ENCODE data around the gene RIPK4. TPM values are rescaled to one million over a fixed set of nuclear protein-coding genes. Genes with fewer than 3 reads are reported as not detected.

RIPK4 gene
- total and polyA plus RNA-seq, 2 of the 13 experiments (the other 11 are each of a cell fraction or from before 2014, with no cell fraction given) = 3.1 to 4.9 TPM

DNA sequence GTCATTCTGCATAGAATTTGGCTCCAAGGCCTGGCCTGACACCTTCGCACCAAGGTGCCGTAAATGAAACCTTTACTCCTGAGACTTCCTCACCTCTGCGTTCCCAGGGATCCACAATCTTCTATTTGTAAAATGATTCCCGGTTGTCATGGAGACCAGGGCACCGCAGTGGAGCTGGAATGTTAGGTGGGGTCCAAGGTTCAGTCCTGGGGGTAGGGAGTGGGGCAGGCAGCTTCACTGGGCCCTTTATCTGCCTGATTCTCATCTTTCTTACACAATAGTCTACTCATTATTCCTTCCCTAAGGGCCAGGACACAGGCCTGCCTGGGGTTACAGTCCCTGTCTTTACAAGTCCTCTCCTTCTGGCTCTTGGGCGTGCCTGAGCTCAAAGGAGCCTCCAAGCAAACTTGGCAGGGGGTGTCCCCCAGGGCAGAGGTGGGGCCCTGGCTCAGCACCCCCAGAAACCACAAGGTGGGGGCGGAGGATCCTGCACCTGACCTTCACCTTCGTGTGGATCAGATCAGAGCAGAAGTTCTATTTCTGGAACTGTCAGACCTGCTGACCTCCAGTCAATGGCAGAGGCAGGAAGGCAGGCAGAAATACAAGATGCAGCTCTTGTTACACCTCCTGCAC, 51.1 kb downstream of the RIPK4 start (continued):
- TF ChIP-seq SKI (IDR thresholded peaks at IDR 0.05; ENCODE audit: partially characterized antibody) (peak; percentile 89), AGO1 (IDR thresholded peaks at IDR 0.05; ENCODE audit: low read depth, low read length, poor library complexity, severe bottlenecking) (no peak), AKAP8 (CRISPR knock-in tag; IDR thresholded peaks at IDR 0.05) (no peak), ONECUT2 (CRISPR knock-in tag; IDR thresholded peaks at IDR 0.05) (no peak), STAG1 (CRISPR knock-in tag; IDR thresholded peaks at IDR 0.05) (0 out of 2 replicates have a peak, but pooled peaks have one; percentile 7), UBTF (CRISPR knock-in tag; IDR thresholded peaks at IDR 0.05) (peak; percentile 37; the same call in 1 of the 2 replicates), FOXP4 (CRISPR knock-in tag; IDR thresholded peaks at IDR 0.05) (peak; percentile 75), PPARG (CRISPR knock-in tag; conservative IDR thresholded peaks at IDR 0.05) (peak; percentile 51; the same call in 1 of the 2 replicates), NR2C2 (CRISPR knock-in tag; IDR thresholded peaks at IDR 0.05; ENCODE audit: borderline replicate concordance) (peak; percentile 52; the same call in 1 of the 2 replicates), MEF2D (CRISPR knock-in tag; IDR thresholded peaks at IDR 0.05) (peak; percentile 98), NCOR1 (IDR thresholded peaks at IDR 0.05; ENCODE audit: borderline replicate concordance, low read length) (peak; percentile 96), ZSCAN25 (CRISPR knock-in tag; IDR thresholded peaks at IDR 0.05) (0 out of 2 replicates have a peak, but pooled peaks have one; percentile 81), PHF5A (CRISPR knock-in tag; IDR thresholded peaks at IDR 0.05; ENCODE audit: low read depth, unreplicated experiment) (peak; percentile 49), ZNF792 (CRISPR knock-in tag; IDR thresholded peaks at IDR 0.05) (peak; percentile 89; the same call in 1 of the 2 replicates), KDM5B (CRISPR knock-in tag; IDR thresholded peaks at IDR 0.05; ENCODE audit: borderline replicate concordance) (0 out of 2 replicates have a peak, but pooled peaks have one; percentile 22), RFX1 (IDR thresholded peaks at IDR 0.05) (peak; percentile 90), POLR2A (IDR thresholded peaks at IDR 0.05; ENCODE audit: insufficient read depth in 1 of 2, low read depth in 2 of 2, low read length in 2 of 2) (peak in 1 of 2 experiments; percentile 62; a peak in 2 of 4 replicates), TFAP4 (IDR thresholded peaks at IDR 0.05; ENCODE audit: borderline replicate concordance, low read depth) (peak; percentile 28; the same call in 1 of the 2 replicates), TSC22D2 (CRISPR knock-in tag; IDR thresholded peaks at IDR 0.05; ENCODE audit: borderline replicate concordance) (peak; percentile 60; the same call in 1 of the 2 replicates)
- TF ChIP-seq, protein P1, sequence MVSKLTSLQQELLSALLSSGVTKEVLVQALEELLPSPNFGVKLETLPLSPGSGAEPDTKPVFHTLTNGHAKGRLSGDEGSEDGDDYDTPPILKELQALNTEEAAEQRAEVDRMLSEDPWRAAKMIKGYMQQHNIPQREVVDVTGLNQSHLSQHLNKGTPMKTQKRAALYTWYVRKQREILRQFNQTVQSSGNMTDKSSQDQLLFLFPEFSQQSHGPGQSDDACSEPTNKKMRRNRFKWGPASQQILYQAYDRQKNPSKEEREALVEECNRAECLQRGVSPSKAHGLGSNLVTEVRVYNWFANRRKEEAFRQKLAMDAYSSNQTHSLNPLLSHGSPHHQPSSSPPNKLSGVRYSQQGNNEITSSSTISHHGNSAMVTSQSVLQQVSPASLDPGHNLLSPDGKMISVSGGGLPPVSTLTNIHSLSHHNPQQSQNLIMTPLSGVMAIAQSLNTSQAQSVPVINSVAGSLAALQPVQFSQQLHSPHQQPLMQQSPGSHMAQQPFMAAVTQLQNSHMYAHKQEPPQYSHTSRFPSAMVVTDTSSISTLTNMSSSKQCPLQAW (CRISPR knock-in tag; IDR thresholded peaks at IDR 0.05) = peak; percentile 58; the same call in 1 of the 2 replicates
- TF ChIP-seq, protein P2, sequence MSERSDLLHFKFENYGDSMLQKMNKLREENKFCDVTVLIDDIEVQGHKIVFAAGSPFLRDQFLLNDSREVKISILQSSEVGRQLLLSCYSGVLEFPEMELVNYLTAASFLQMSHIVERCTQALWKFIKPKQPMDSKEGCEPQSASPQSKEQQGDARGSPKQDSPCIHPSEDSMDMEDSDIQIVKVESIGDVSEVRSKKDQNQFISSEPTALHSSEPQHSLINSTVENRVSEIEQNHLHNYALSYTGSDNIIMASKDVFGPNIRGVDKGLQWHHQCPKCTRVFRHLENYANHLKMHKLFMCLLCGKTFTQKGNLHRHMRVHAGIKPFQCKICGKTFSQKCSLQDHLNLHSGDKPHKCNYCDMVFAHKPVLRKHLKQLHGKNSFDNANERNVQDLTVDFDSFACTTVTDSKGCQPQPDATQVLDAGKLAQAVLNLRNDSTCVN (CRISPR knock-in tag; IDR thresholded peaks at IDR 0.05; ENCODE audit: borderline replicate concordance) = no peak
